HepG2 (cell line): Measurements from ENCODE around the gene VRK3. TPM values are rescaled to one million over a fixed set of nuclear protein-coding genes. Genes with fewer than 3 reads are reported as not detected.
A peak's percentile ranks its signal among the peaks of the same experiment; 100 is the strongest.

Experiments
- ATAC-seq: fragments of 200-7000 bp; cut with Tn5 transposase; 3 replicates; pipeline ENCODE4 v1.9.1; 2020; ENCODE audit warnings: mild to moderate bottlenecking, moderate library complexity
- BruUV-seq: library from RNA; stranded (reverse); fragments of 400-500 nt; replicated peaks from 2 replicates; lab custom pipeline; 2021; lab: Mats Ljungman, UMichigan
- CTCF ChIA-PET: fragments of 300-600 bp; formaldehyde crosslinking; extraction: SDS; loops from one replicate; lab custom pipeline; 2021; ENCODE audit warnings: low total read pairs, inconsistent platforms, low intra/inter-chr PET ratio; lab: Yijun Ruan, JAX
- POLR2A ChIA-PET: fragments of 350-600 bp; sonication (Branson Sonifier 250); formaldehyde crosslinking; loops from one replicate; lab custom pipeline; 2020; ENCODE audit warnings: antibody characterized with exemption, inconsistent platforms; lab: Yijun Ruan, JAX
- DNase-seq: peaks from one replicate; pipeline ENCODE4 v3.0.0-alpha.2; 2015; ENCODE audit warnings: low spot score
- FAIRE-seq: peaks from 3 replicates; lab custom pipeline; 2011; peaks lifted over from hg19 to GRCh38; lab: Jason Lieb, UNC
- H2AFZ ChIP-seq: one replicate; pipeline ENCODE4 v1.6.1; 2011; ENCODE audit warnings: low read length, inconsistent platforms
- H3K27ac ChIP-seq: fragments of 300-600 bp; 3 replicates; pipeline ENCODE4 v1.8.0; 2011; ENCODE audit warnings: mixed run types, mild to moderate bottlenecking, mixed read lengths, low read length, inconsistent platforms; ENCODE audit not compliant: insufficient read depth; ENCODE audit errors: extremely low read length
- H3K27me3 ChIP-seq, 2 experiments: fragments of 200-600 bp in 1 of 2; 2 replicates in 1 of 2; 3 replicates in 1 of 2; pipeline versions ENCODE4 v1.6.0 to v1.8.0; 2011; ENCODE audit warnings: low read length in 2 of 2, mild to moderate bottlenecking in 2 of 2, moderate library complexity in 2 of 2, inconsistent platforms in 1 of 2; ENCODE audit not compliant: insufficient read depth in 2 of 2, control insufficient read depth in 1 of 2
- H3K36me3 ChIP-seq, 2 experiments: fragments of 200-600 bp in 1 of 2; replicated peaks in 1 of 2; 2 replicates in 1 of 2; 3 replicates in 1 of 2; pipeline versions ENCODE4 v1.5.1 to v1.8.0; 2011; ENCODE audit warnings: low read length in 2 of 2, inconsistent platforms in 1 of 2; ENCODE audit not compliant: insufficient read depth in 2 of 2, control insufficient read depth in 1 of 2
- H3K4me1 ChIP-seq: 2 replicates; pipeline ENCODE4 v1.5.1; 2012; ENCODE audit warnings: low read length, inconsistent platforms; ENCODE audit not compliant: insufficient read depth
- H3K4me2 ChIP-seq: 2 replicates; pipeline ENCODE4 v1.6.0; 2011; ENCODE audit warnings: low read depth, low read length, inconsistent platforms
- H3K4me3 ChIP-seq, 3 experiments: fragments of 200-600 bp in 1 of 3; sonication (generic), shearing (Covaris generic) in 1 of 3; replicated peaks in 1 of 3; 2 replicates each; pipeline ENCODE4 v1.5.1; 2011 to 2016; ENCODE audit warnings: low read length in 3 of 3, inconsistent platforms in 2 of 3, low read depth in 2 of 3, mild to moderate bottlenecking in 2 of 3, control low read depth in 1 of 3, mixed read lengths in 1 of 3; ENCODE audit not compliant: insufficient read depth in 1 of 3
- H3K79me2 ChIP-seq: one replicate; pipeline ENCODE4 v1.6.1; 2011; ENCODE audit warnings: low read length, inconsistent platforms; ENCODE audit not compliant: insufficient read depth
- H3K9ac ChIP-seq: 2 replicates; pipeline ENCODE4 v1.6.0; 2011; ENCODE audit warnings: mild to moderate bottlenecking, low read depth, low read length, inconsistent platforms; ENCODE audit not compliant: insufficient read depth
- H3K9me3 ChIP-seq: 2 replicates; pipeline ENCODE4 v1.5.1; 2012; ENCODE audit warnings: mild to moderate bottlenecking, low read length
- H4K20me1 ChIP-seq: 2 replicates; pipeline ENCODE4 v1.6.0; 2011; ENCODE audit warnings: inconsistent platforms, mild to moderate bottlenecking, low read length, moderate library complexity; ENCODE audit not compliant: insufficient read depth
- GPN1 ChIP-seq: sonication (generic); formaldehyde crosslinking; IDR thresholded peaks from 2 replicates; pipeline ENCODE4 v1.5.1; 2020; ENCODE audit warnings: missing genetic modification reagents, borderline replicate concordance
- MXD4 ChIP-seq: IDR thresholded peaks from 2 replicates; pipeline ENCODE4 v1.6.1; 2016; ENCODE audit warnings: mild to moderate bottlenecking, missing biosample characterization, missing genetic modification reagents
- ZNF629 ChIP-seq: sonication (generic); formaldehyde crosslinking; conservative IDR thresholded peaks from 2 replicates; pipeline ENCODE4 v1.5.0; 2020; ENCODE audit warnings: missing genetic modification reagents
- WGBS: methylation state at CpG from one replicate; pipeline ENCODE4 v1.1.6; 2017; ENCODE audit warnings: low lambda C conversion rate; 5-methylcytosine and 5-hydroxymethylcytosine counted together
- in situ Hi-C: cut with HindIII; loops from 2 replicates; pipeline ENCODE4 v1.10.0; 2017; ENCODE audit warnings: low pct_unique_long_range_greater_than_20kb; ENCODE audit not compliant: extremely low pct_ligation_motif_present
- intact Hi-C: fragments of 100-400 bp; cut with micrococcal nuclease; formaldehyde crosslinking; loops from one replicate; pipeline ENCODE4 v1.10.0; 2022; ENCODE audit not compliant: unreplicated experiment
- polyA plus RNA-seq, 8 experiments: library from polyadenylated mRNA; depleted of rRNA in 3 of 8; stranded (reverse) in 7 of 8; unstranded in 1 of 8; fragments of >200 nt; fragmentation: Illumina TruSeq in 4 of 8; extraction: Trizol in 4 of 8; gene quantifications; 2 replicates each; pipeline versions ENCODE4 v1.2.1 to v1.2.3, GENCODE V29; 2011 to 2016; ENCODE audit warnings: low read depth in 4 of 8, missing spikeins in 1 of 8, mixed read lengths in 1 of 8; ENCODE audit not compliant: insufficient read depth in 1 of 8
- total RNA-seq, 5 experiments: library from RNA; depleted of rRNA; stranded (reverse); fragments of >200 nt; fragmentation: Illumina TruSeq; extraction: Trizol; gene quantifications; 2 replicates each; pipeline ENCODE4 v1.2.3, GENCODE V29; 2016; ENCODE audit warnings: low read depth in 1 of 5
- TF ChIP-seq, protein P1 (sequence below), 2 experiments: sonication (generic) in 1 of 2; formaldehyde crosslinking in 1 of 2; IDR thresholded peaks; 2 replicates each; pipeline versions ENCODE4 v1.5.1 to v1.6.1; 2011 to 2020; ENCODE audit warnings: borderline replicate concordance in 1 of 2, low read depth in 1 of 2, low read length in 1 of 2, mild to moderate bottlenecking in 1 of 2, missing genetic modification reagents in 1 of 2, moderate library complexity in 1 of 2

Gene VRK3
- total and polyA plus RNA-seq, 2 of the 13 experiments (the other 11 are each of a cell fraction or from before 2014, with no cell fraction given), result 23.8 to 28.3 TPM

DNA sequence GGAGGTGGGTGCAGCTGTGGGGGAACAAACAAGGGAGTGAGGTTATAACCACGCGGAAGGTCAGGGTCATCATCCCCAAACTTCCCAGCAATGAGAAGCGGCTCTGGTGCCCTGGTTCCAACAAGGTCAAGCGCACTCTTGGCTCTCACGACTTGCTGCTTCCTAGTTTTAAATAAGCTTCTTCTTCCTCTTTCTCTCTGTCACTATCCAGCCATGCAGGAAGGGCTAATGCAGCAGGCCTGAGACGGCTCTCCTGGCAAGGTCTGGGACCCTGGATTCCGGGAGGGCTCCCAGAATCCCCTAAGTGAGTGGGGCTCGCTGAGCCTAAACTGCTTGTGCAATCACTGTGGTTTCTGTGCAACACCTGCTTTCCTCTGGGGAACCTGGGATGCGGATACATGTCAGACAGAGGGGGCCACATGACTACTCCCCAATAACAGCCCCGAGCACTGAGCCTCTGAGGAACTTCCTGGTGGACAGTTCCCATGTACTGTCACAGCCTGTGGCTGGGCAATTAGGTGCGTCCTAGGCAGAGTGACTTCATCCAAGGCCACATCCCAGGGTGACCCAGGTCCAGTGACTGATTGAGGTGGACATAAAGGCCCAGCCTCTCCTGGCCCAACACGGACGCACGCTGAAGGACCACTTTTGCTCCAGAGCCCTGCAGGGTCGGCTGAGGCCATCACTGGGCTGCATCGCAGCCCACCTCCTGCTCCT lies 24.2 kb downstream of the VRK3 start (continued):
- no peak for TF ChIP-seq GPN1 (CRISPR knock-in tag)
- TF ChIP-seq, protein P1, sequence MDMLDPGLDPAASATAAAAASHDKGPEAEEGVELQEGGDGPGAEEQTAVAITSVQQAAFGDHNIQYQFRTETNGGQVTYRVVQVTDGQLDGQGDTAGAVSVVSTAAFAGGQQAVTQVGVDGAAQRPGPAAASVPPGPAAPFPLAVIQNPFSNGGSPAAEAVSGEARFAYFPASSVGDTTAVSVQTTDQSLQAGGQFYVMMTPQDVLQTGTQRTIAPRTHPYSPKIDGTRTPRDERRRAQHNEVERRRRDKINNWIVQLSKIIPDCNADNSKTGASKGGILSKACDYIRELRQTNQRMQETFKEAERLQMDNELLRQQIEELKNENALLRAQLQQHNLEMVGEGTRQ (IDR thresholded peaks at IDR 0.05; ENCODE audit: low read depth, low read length), result no peak
- TF ChIP-seq, protein P1 (CRISPR knock-in tag; IDR thresholded peaks at IDR 0.05; ENCODE audit: borderline replicate concordance), result no peak

DNA sequence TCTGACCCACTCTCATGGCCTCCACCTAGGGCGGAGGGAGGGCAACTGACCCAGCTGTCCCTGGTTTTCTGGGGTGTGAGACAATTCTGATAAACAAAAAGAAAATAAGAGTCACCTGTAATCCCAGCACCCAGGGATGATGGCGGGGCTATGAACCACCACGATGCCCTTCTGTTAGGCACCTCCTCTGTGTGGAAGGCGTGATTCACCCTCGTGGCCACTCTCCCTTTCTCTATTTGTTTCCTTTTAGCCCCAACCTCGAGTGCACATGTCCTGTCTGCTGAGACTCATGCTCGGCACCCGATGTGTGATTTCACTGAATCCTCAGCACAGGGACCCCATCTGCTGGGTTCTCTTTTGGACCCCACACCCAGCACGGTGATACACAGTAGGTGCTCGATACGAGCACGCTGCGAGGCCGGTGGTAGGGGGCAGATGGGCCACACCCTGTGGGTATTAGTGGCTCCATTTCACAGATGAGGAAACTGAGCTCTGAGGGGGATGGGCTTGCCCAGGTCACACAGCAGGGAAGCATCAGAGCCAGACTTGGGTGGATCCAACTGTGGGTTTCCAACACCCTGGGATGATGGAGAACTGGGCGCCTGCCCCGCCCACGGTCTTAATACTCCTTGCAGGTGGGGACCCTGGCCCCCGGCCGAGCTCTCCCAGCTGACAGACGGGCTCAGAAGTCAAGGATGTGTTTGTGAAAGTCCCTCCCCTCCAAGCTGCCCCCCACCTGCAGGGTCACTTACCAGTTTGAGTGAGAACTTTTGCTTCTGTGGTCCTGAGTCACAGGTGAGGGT lies 24.9 kb downstream of the VRK3 start:
- in situ Hi-C loops (no loop called here), intact Hi-C loops (no loop called here)
- ATAC-seq, result no peak
- 92% methylated on average over 14 of the region's 20 CpGs for WGBS
- no peak for FAIRE-seq
- H2AFZ ChIP-seq, result no peak overlapping the region
- no peaks in the 10 kb centered on the region for H4K20me1 ChIP-seq
- no peaks in the 10 kb centered on the region for H3K27me3 ChIP-seq
- peaks cover 25 to 65% of the 10 kb centered on the region in 2 experiments for H3K36me3 ChIP-seq
- no peaks in the 10 kb centered on the region for H3K9me3 ChIP-seq
- CTCF ChIA-PET, result no interaction called here
- H3K4me1 ChIP-seq, result no peaks in the 10 kb centered on the region
- H3K79me2 ChIP-seq, result no peaks in the 10 kb centered on the region
- no peak overlapping the region for H3K4me2 ChIP-seq
- no TSS peak for BruUV-seq
- H3K27ac ChIP-seq, result no peak overlapping the region
- H3K9ac ChIP-seq, result no peak overlapping the region
- no peak for TF ChIP-seq MXD4 (CRISPR knock-in tag)
- TF ChIP-seq ZNF629, result peak; percentile 55; the same call in 1 of the 2 replicates
- TF ChIP-seq, all 625 proteins: peak for 1
- no peak for DNase-seq
- POLR2A ChIA-PET, result no interaction called here
- no peak overlapping the region for H3K4me3 ChIP-seq
